NCI-H460 (cell line): ENCODE data around the gene ANKRD33. TPM values are rescaled to one million over a fixed set of nuclear protein-coding genes. Genes with fewer than 3 reads are reported as not detected.
"Not testable (repeated sequence)": the region's sequence is repeated elsewhere in the genome, so short reads cannot be mapped to it uniquely, and the experiment has no call there.

Source experiments
- DNase-seq: peaks from one replicate; pipeline ENCODE4 v3.0.0-alpha.2; 2016; ENCODE audit warnings: low read depth; ENCODE audit errors: extremely low read depth
- total RNA-seq: library from RNA; depleted of rRNA; stranded (reverse); fragments of >200 nt; shearing (Covaris generic); gene quantifications from 2 replicates; pipeline ENCODE4 v1.2.3, GENCODE V29; 2014

The ANKRD33 gene
- total RNA-seq, 1 experiment from 2014 or later, result not detected

GRCh38 chr12:51873251-51873994 lies 14.5 kb upstream of the ANKRD33 start:
- DNase-seq, result no peak

- DNase-seq, result no peak
Observed at GRCh38 chr12:51874000-51874399, 13.9 kb upstream of the ANKRD33 start.

GRCh38 chr12:51874486-51874885 lies 13.4 kb upstream of the ANKRD33 start:
- DNase-seq, result no peak

GRCh38 chr12:51879102-51879501 lies 8.8 kb upstream of the ANKRD33 start:
- no peak for DNase-seq

- no peak for DNase-seq
Observed at GRCh38 chr12:51883295-51883694, 4.6 kb upstream of the ANKRD33 start.

- DNase-seq, result no peak
Observed at GRCh38 chr12:51883998-51884675, 3.8 kb upstream of the ANKRD33 start.

- DNase-seq, result no peak
Observed at GRCh38 chr12:51884676-51885229, 3.1 kb upstream of the ANKRD33 start.

- not testable (repeated sequence) for DNase-seq
Observed at GRCh38 chr12:51885294-51886020, 2.4 kb upstream of the ANKRD33 start.

GRCh38 chr12:51886021-51886710 lies 1.7 kb upstream of the ANKRD33 start:
- DNase-seq, result peak; percentile 30

- no peak for DNase-seq
Observed at GRCh38 chr12:51888316-51889215, 663 bp downstream of the ANKRD33 start.

GRCh38 chr12:51889216-51890132 lies 1.6 kb downstream of the ANKRD33 start:
- no peak for DNase-seq

- no peak for DNase-seq
Observed at GRCh38 chr12:51890133-51890464, 2.2 kb downstream of the ANKRD33 start.

GRCh38 chr12:51890511-51891171 lies 2.7 kb downstream of the ANKRD33 start:
- DNase-seq, result no peak

GRCh38 chr12:51891843-51892242 lies 3.9 kb downstream of the ANKRD33 start:
- DNase-seq, result no peak

GRCh38 chr12:51893786-51894185 lies 5.9 kb downstream of the ANKRD33 start:
- DNase-seq, result no peak

- no peak for DNase-seq
Observed at GRCh38 chr12:51895378-51896135, 7.7 kb downstream of the ANKRD33 start.

- no peak for DNase-seq
Observed at GRCh38 chr12:51896236-51896635, 8.3 kb downstream of the ANKRD33 start.
